ENCODE results near the gene RPL36.
A peak's percentile ranks its signal among the peaks of the same experiment; 100 is the strongest.

RPL36 gene

DNA sequence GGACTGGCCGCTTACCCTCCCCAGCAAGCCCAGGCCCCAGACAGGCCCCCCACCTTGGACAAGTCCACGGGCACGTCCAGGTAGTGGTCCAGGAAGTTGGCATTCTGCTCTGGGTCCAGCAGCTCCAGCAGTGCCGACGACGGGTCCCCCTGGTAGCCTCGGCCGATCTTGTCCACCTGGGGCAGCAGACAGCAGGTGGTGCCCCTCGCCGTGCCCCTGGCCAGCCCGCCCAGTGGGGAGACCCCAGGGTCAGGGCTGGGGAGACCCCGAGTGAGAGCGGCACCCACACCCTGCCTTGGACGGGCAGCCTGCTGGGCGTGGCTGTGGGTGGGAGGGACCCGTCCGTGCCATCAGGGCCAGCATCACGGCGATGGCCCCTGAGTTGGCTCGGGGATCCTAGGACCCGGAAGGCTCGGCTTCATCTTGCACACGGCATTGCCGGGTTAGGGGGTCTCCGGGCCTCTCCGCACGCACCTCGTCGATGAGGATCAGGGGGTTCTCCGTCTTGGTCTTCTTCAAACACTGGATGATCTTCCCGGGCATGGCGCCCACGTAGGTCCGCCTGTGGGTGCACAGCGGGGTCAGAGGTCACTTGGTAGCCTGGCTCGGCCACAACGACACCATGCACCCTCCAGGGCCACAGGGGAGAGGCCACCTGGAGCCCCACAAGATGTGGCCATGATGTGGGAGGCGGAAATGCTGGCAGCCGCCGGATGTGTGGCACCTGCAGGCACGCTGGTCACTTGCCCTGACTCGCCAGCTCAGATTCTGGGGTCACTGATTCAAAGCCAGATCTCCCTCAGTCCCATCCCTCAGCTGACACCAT, 6.3 kb downstream of the RPL36 start:
- peaks cover 59% of the 10 kb centered on the region for H4K20me1 ChIP-seq (ENCODE audit: insufficient read depth, low read length)
- no peaks in the 10 kb centered on the region for H3K9me3 ChIP-seq (replicated peaks; ENCODE audit: insufficient read depth, low read length)
- H3K79me2 ChIP-seq (ENCODE audit: low read length) = peaks cover 81% of the 10 kb centered on the region
- H3K27ac ChIP-seq (ENCODE audit: low read length) = no peak overlapping the region
- H3K9me2 ChIP-seq (replicated peaks; ENCODE audit: insufficient read depth, low read length) = no peaks in the 10 kb centered on the region
- peaks cover 46% of the 10 kb centered on the region for H3F3A ChIP-seq (ENCODE audit: insufficient read depth, low read length)
- TF ChIP-seq, protein P1, sequence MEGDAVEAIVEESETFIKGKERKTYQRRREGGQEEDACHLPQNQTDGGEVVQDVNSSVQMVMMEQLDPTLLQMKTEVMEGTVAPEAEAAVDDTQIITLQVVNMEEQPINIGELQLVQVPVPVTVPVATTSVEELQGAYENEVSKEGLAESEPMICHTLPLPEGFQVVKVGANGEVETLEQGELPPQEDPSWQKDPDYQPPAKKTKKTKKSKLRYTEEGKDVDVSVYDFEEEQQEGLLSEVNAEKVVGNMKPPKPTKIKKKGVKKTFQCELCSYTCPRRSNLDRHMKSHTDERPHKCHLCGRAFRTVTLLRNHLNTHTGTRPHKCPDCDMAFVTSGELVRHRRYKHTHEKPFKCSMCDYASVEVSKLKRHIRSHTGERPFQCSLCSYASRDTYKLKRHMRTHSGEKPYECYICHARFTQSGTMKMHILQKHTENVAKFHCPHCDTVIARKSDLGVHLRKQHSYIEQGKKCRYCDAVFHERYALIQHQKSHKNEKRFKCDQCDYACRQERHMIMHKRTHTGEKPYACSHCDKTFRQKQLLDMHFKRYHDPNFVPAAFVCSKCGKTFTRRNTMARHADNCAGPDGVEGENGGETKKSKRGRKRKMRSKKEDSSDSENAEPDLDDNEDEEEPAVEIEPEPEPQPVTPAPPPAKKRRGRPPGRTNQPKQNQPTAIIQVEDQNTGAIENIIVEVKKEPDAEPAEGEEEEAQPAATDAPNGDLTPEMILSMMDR (IDR thresholded peaks at IDR 0.05; ENCODE audit: low read length) = no peak
- TF ChIP-seq EZH2 (optimal IDR thresholded peaks at IDR 0.05; ENCODE audit: low read depth, low read length) = no peak
- TF ChIP-seq EZH2phosphoT487 (IDR thresholded peaks at IDR 0.05; ENCODE audit: low read length) = no peak
- peaks cover 42% of the 10 kb centered on the region for H3K36me3 ChIP-seq (replicated peaks; ENCODE audit: insufficient read depth, low read length)
- no peak overlapping the region for H2AFZ ChIP-seq (ENCODE audit: low read length)
- H3K27me3 ChIP-seq (replicated peaks; ENCODE audit: insufficient read depth, low read length) = no peaks in the 10 kb centered on the region
- no peak overlapping the region for H3K9ac ChIP-seq (ENCODE audit: low read length)
- peaks cover 11% of the 10 kb centered on the region for H3K4me1 ChIP-seq (ENCODE audit: low read length)
- DNase-seq = peak; percentile 2
- no peak overlapping the region for H3K4me2 ChIP-seq (ENCODE audit: low read depth, low read length)
- H3K4me3 ChIP-seq (ENCODE audit: low read length) = no peak overlapping the region

- no peak for DNase-seq
- Histone ChIP-seq H3F3A (ENCODE audit: insufficient read depth, low read length) (peaks cover 43% of the 10 kb centered on the region), H3K27me3 (replicated peaks; ENCODE audit: insufficient read depth, low read length) (no peaks in the 10 kb centered on the region), H3K9me2 (replicated peaks; ENCODE audit: insufficient read depth, low read length) (no peaks in the 10 kb centered on the region), H3K27ac (ENCODE audit: low read length) (no peak overlapping the region), H3K9ac (ENCODE audit: low read length) (no peak overlapping the region), H3K4me3 (ENCODE audit: low read length) (no peak overlapping the region), H4K20me1 (ENCODE audit: insufficient read depth, low read length) (peaks cover 53% of the 10 kb centered on the region), H3K79me2 (ENCODE audit: low read length) (peaks cover 73% of the 10 kb centered on the region), H3K4me2 (ENCODE audit: low read depth, low read length) (no peak overlapping the region), H2AFZ (ENCODE audit: low read length) (no peak overlapping the region), H3K4me1 (ENCODE audit: low read length) (peaks cover 5% of the 10 kb centered on the region; the same call in 1 of the 2 replicates), H3K9me3 (replicated peaks; ENCODE audit: insufficient read depth, low read length) (no peaks in the 10 kb centered on the region), H3K36me3 (replicated peaks; ENCODE audit: insufficient read depth, low read length) (peaks cover 36% of the 10 kb centered on the region)
- TF ChIP-seq EZH2phosphoT487 (IDR thresholded peaks at IDR 0.05; ENCODE audit: low read length) (no peak), EZH2 (optimal IDR thresholded peaks at IDR 0.05; ENCODE audit: low read depth, low read length) (no peak)
These were observed 7.2 kb downstream of the RPL36 start for GRCh38 chr19:5697022-5697889.

DNA sequence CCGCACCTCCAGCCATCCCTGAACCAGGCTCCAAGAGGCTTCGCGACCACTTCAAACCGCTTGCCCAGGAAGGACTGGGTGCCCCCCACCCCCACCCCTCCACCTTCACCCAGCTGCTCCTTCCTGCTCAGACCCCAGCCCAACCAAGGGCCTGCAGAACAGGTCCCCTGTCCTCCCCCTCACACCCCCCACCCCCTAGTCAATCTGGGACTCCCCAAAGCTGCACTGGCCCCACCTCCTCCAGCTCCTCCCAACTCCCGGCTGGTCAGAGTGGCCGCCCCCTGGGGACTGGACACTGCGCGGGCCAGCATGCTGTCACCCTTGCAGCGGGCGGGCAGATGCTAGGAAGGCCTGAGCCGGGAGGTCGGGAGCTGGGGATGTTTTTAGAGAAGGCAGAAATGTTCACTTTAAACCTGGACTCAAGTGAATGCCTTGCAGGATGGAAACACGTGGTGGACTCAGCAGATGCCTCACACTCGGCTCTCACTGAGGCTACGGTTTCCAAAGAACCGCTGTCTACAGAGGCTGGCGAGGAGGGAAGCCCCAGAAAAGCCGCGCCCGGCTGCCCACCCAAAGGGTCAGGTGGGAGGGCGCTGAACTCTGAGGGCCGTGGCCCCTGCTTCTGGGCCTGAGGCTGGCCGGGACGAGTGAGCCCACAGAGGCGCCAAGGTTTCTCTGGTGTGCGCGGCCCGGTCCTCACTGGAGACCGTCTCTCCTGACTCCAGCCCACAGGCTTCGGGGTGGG, 8.0 kb downstream of the RPL36 start:
- Histone ChIP-seq H3K4me2 (ENCODE audit: low read depth, low read length) (no peak overlapping the region), H3K27me3 (replicated peaks; ENCODE audit: insufficient read depth, low read length) (no peaks in the 10 kb centered on the region), H3K79me2 (ENCODE audit: low read length) (peaks cover 65% of the 10 kb centered on the region), H3K27ac (ENCODE audit: low read length) (no peak overlapping the region), H3F3A (ENCODE audit: insufficient read depth, low read length) (peaks cover 35% of the 10 kb centered on the region), H3K36me3 (replicated peaks; ENCODE audit: insufficient read depth, low read length) (peaks cover 29% of the 10 kb centered on the region), H3K9me3 (replicated peaks; ENCODE audit: insufficient read depth, low read length) (no peaks in the 10 kb centered on the region), H3K9me2 (replicated peaks; ENCODE audit: insufficient read depth, low read length) (no peaks in the 10 kb centered on the region), H2AFZ (ENCODE audit: low read length) (no peak overlapping the region), H3K4me1 (ENCODE audit: low read length) (no peaks in the 10 kb centered on the region), H3K4me3 (ENCODE audit: low read length) (no peak overlapping the region), H4K20me1 (ENCODE audit: insufficient read depth, low read length) (peaks cover 45% of the 10 kb centered on the region), H3K9ac (ENCODE audit: low read length) (no peak overlapping the region)
- no peak for DNase-seq
- TF ChIP-seq, protein P1 (IDR thresholded peaks at IDR 0.05; ENCODE audit: low read length) = no peak
- no peak for TF ChIP-seq EZH2phosphoT487 (IDR thresholded peaks at IDR 0.05; ENCODE audit: low read length)
- no peak for TF ChIP-seq EZH2 (optimal IDR thresholded peaks at IDR 0.05; ENCODE audit: low read depth, low read length)
